Measurements from ENCODE around the gene C4BPA.

C4BPA gene

DNA sequence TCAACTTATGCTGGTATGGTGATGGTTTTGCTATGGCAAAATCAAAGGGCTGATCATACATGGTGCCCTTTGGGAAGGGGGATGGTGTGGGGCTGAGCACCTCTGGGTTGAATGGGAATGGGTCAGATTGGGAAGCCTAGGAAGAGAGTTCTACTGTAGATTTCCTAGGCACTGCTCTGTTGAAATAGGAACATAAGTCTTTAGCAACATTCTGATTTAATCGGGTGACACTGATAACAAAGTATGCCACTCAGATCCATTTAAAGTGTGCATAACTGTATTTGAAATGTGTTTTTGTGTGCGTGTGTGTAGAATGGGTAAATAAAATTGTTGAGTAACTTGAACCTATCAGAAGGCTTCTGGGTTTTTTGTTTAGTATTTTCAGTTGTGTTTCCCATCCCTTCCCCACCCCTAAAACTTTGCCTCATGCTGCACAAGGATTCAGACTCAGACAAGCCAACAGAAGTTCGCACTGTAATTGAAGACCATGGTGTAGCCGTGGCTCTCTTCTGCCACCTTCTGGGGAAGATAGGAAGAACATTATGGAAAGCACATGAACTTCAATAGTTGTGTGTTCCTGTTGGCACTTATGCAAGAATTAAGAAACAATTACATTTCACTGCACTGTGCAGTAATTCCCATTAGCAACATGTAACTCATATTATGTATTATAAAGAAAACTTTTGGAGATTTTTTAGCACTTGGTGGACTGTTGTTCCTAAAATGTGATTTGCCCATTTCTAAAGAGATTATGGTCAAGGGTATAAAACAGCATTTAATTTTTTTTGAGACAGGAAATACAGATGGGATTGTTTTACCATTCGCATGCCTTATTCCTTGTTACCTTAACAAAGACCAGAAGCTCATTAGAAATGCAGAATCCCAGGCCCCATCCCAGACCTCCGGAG, 26.3 kb upstream of the C4BPA start:
- DNase-seq (ENCODE audit: low spot score): peak; percentile 88

DNA sequence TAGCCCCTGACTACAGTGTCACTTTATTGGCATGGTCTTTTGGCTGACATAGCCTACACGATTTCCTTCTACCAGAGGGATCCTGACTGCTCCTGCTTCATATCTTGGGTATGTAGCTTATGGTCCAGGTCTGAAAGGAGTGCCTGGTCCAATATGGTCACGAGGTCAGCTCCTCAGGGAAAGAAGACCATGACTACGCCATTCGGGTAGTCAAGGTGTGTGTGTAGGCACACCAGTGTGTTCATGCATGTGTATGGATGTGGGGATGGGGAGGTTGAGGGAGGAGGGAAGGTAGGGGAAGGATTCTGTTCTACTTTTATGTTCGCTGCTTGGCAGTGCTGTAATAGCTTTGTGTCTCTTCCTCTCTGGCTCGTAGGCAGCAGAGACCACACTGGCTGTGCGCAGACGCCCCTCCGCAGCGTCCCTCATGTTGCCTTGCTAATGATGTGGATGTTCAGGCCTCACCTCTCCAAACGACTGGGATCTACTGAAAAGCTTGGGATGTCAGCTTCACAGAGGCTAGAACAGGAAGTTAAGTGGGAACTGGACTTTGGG, 25.4 kb upstream of the C4BPA start:
- DNase-seq (ENCODE audit: low spot score): no peak

DNA sequence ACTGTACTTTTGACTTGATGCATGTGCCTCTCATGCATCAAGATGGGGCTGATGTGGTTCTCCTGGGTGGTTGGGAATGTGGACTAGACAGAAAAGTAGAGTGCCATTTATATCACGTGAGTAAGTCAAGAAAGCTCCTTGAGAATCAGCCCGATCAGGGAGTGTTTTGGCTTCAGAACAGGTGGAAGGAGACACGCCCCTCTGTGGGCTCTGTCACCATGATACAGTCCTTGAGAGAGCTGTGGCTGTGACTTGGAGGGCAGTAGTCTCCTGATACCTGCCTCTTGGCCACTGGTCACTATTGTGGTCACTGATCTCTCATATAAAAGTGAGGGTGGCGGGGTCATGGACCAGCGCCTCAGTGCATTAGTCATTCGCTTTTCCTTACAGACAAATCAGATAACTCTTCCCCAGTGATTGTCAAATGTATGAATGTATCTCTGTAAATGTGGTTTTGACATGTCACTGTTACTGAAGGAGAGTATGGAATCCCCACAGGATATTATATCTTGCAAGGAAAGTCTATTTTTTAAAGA, 24.3 kb upstream of the C4BPA start:
- no peak for DNase-seq (ENCODE audit: low spot score)

DNA sequence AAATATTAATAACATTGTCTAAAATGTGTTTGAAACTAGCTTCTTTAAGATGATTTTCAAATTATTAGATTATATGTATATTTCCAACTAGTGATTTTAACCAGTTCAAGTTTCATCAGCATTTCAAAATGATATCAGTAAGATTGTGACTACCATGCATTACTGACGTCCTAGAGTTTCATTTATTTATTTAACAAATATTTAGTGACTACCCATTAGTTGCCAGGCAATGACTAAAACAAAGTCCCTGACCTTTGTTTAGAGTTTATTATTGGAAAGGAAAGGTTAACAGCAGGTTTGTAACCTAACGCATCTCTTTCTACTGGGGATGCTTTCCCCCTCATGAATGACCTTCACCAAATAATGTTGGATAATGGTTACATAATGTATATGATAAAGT, 22.9 kb upstream of the C4BPA start:
- no peak for DNase-seq (ENCODE audit: low spot score)

DNA sequence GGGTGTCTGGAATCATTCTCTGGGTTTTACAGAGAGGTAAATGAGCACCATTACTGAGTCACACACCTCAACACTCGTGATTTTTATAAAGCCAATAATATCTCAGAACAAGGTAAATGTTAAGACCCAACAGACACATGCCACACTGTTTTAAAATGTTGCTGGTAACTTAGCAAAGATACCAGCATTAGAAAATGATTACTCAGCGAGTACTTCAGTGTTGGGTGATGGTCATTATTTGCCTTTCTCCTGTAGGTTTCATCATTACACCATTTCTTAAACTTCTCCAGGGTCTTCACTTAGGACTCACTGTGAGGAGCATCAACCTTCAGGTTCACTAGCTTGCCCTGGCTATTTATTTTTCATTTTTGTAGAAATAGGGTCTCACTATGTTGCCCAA, 22.2 kb upstream of the C4BPA start:
- no peak for DNase-seq (ENCODE audit: low spot score)

DNA sequence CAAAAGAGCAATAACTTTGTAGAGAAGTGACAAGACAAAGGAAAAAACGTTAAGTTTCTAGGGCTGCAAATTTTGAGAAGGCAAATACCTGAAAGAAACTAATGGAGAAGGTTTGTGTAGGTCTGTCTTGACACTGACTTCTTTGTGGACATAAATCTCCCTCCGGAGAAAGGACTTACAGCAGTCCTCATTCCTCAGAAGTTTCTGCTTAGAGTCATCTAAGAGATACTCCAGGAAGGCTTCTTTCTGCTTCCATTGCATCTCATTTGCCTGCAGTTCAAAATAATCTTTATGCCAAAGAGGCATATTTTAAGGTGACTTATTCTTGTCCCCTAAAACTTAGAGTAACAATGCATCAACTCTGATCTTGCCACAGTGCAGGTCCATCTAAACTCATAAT, 19.8 kb upstream of the C4BPA start:
- DNase-seq (ENCODE audit: low spot score): no peak

DNA sequence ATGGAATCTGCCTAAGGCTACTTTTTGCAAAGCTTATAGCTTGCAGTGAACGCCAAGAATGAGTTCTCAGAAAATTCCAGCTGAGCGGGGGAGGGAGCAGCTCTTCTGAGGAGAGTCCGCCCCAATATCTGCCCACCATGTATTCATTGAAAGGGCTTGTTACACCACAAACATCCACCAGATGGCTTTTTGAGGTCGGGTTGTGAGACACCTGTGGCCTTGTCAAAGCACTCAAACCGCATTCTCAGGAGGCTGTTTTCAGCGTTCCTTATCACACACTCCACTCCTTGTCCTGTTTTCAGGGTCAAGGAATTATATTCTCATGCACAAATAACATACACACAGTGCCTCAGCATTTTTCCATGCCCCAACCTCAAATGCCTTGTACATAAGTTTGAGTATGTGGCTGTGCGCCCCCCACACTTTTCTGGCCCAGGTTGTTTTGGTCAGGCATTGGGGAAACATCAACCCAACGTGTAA, 19.3 kb upstream of the C4BPA start:
- DNase-seq (ENCODE audit: low spot score): peak; percentile 86

DNA sequence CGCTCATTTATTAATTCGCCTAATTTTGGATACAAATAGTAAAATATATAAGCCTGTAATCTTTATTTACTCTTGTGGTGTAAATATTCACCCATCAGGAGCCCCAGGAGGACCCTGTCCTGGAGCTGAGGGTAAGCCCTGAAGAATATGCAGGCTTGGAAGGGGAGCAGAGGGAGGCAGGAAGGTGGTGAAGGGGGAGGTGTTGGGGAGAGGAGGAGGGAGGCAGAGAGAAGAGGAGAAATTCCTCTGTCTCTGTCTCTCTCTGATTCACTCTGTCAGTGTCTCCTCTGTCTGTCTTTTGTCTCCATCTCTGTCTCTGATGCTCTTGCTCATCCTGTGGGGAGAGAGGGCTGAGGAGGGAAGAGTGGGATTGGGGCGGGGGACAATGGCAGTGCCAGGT, 18.1 kb upstream of the C4BPA start:
- no peak for DNase-seq (ENCODE audit: low spot score)

DNA sequence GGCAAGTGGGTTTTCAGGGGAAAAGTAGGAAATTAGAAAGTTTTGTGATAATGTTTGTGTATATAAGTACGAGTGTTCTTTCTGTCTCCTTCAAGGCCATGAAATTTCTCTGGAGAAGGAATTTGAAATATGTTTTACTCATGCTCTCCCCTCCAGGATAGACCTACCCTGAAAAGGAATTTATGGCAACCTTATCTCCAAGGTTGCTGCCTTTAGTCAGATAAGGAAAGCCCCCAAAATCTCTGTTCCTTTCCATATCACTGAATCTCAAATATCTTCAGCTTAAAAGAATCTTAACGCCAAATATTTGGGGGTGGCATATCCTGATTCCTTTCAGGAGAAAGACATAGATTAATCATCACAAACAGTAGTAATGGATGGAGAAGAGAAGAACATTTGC, 15.9 kb upstream of the C4BPA start:
- no peak for DNase-seq (ENCODE audit: low spot score)

DNA sequence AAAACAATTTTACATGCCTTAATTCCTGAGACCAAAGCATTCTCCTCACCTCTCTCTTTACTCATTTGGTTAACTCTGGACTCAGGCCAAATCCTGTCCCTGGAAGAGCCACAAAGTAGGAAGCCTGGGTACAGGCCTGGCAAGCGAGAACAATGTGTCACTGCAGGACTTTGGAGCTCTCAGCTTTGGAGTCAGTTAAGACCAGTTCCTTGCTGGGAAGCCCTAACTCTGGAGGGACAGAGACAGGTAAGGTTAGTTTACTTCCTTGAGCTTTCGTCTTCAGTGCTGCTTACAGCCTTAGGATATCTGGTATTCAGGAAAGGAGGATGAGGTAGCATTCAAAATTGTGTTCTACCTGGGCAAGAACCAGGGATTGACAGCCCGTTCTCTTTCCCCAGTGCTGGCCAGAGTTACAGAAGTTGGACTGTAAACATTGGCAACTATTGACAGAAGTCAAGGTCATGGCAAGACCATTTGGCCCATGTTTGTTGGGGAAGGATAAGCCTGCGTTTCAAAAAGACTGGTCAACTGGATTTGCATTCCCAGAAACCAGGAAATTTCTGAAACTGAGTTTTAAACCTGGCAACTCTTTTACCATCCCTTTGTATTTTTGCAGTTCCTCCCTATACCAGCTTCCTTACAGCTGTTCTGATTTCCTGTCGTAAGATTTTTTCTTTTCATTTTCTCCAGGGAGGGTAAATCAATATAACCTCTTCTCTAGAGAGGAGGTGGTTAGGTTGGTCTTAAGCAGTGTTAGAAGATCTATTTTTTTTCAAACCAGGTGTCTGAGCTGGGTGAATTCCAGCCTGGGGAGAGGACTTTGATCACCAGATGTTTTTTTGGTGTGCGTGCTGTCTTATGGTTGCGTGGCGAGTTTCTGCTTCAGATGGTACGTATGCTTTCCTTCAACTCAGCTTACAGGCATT, 15.1 kb upstream of the C4BPA start, which contains the start of gene C4BPB:
C4BPB (plus strand) TSS at position 160 of the 926 bp plus-strand sequence; CDS start at position 832, 672 bp downstream.
- peak; percentile 8 for DNase-seq (ENCODE audit: low spot score)

DNA sequence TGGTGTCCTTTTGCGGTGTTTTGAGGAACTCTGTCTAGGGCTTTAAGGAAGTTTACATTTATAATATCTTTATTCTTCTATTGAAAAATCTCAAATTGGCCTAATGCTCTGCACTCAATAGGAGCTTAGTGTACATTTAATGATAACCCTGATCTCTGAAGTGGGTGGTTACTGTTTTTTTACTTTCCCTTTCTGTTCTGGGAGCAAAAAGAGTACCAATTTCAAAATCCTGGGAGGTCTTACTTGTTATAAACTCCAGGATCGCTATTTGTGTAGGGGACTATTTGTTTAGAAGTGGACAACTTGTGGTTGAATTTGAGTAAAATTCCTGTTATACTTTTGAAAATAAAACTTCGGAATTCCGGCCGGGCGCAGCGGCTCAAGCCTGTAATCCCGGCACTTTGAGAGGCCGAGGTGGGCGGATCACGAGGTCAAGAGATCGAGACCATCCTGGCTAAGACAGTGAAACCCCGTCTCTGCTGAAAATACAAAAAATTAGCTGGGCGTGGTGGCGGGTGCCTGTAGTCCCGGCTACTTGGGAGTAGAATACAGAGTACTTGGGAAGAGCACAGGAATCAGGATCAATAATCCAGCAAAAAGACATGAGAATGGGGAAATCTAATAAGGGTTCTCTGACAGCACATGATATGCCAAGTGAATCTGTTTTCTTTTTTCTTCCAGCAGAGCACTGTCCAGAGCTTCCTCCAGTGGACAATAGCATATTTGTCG, 14.2 kb upstream of the C4BPA start:
- DNase-seq (ENCODE audit: low spot score): no peak

DNA sequence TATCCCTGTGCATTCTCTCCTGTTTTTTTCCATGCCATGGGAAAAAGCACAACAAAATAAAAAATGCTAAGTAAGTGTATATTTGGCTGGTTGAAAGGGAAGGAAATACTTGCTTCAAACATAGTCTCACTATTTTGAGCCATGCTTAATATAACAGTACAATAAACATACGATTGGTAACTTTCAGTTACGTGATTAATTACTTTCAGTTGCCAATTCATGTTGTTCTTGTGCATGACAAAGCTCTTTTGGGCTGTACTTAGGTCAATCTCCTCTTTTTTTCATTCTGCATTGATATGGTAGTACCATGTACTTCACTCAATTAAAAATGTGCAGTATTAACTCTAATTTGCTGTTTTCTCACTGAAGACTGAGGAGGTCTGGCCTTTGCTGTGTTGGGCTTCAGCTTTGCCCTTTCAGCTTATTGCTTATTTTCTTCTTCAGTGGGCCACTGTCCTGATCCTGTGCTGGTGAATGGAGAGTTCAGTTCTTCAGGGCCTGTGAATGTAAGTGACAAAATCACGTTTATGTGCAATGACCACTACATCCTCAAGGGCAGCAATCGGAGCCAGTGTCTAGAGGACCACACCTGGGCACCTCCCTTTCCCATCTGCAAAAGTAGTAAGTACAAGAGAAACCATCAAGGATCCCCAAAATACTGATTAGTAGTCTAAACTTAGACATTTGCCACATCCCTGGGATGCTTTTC, 12.7 kb upstream of the C4BPA start:
- no peak for DNase-seq (ENCODE audit: low spot score)

DNA sequence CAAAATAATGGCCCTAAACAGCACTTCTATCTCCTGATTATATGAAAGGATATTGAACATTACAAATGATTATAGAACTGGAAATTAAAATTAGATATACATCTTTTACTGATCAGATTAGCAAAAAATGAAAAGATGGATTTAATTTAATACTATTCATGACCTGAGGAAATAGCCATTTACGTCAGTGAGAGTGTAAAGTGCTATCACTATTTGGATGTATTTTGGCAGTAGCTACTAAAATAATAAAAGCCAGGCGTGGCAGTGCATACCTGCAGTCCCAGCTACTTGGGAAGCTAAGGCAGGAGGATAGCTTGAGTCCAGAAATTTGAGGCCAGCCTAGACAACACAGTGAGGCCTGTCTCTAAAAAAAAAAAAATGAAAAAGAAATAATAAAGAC, 10.1 kb upstream of the C4BPA start:
- no peak for DNase-seq (ENCODE audit: low spot score)

DNA sequence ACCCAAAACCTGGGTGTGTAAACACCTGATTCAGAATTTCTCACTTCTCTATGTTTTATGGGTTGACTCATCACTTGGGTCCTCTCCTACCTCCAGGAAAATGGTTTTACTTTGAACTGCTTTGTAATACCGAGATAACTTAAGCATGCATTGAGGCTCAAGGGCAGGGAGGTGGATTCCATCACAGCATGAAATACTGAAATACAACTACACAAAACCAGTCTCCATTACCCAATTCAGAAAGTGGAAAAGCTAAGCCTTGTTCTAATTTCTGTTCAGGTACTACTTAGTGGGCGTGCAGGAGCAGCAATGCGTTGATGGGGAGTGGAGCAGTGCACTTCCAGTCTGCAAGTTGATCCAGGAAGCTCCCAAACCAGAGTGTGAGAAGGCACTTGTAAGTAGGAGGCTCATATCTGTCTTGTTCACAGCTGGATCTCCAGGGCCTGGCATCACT, 6.1 kb upstream of the C4BPA start:
- no peak for DNase-seq (ENCODE audit: low spot score)

DNA sequence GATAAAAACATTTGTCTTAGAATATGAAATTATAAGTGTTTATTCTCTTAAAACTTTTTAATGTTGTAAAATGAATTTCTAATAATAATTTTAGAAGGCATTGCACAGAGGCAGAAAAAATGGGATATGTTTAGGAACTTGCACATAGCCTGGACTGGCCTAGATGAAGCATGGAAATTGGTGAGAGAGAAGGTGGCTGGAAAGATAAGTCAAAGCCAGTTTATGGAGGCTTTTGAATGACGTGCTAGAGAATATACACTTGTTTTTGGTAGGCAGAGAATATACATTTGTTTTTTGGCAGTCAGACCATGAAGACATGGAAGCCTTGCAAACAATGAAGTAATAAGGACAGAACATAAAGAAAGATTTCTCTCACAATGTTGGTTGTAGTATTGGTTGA, 2.3 kb upstream of the C4BPA start:
- no peak for DNase-seq (ENCODE audit: low spot score)

DNA sequence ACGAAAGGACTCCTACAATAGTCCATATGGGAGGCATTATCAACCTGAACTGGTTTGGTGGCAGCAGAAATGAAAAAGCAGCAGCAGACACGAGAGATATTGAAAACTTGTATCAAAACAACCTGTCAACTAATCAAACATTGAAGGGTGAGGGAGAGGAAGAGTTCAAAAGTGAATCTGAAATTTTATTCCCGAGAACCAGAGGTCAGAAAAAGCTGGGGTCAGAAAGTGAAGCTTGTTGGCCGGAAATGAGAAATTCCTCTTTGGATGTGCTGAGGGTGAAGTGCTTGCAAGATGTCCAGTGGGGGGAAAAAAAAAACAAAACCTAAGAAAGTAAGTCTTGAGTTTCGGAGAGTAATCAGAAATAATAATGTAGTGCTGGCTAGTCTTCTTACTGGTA, 1.9 kb upstream of the C4BPA start:
- no peak for DNase-seq (ENCODE audit: low spot score)

DNA sequence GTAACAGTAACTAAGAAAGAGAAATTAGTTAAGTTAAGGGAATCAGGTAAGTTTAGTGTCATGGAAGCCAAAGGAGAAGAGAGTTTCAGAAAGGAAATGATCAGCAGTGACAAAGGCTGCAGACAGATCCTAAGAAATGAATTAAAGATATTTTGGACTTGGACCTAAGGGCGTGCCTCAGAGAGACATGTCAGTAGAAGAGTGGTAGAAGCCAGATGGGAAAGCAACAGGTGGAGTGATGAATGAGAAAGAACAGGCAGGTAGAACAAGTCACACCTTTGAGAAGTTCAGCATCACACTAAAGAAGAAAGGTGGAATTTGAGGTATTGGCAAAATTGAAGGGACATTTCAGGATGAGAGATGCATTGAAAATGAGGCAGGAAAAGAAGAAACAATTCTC, 1.4 kb upstream of the C4BPA start:
- DNase-seq (ENCODE audit: low spot score): no peak

DNA sequence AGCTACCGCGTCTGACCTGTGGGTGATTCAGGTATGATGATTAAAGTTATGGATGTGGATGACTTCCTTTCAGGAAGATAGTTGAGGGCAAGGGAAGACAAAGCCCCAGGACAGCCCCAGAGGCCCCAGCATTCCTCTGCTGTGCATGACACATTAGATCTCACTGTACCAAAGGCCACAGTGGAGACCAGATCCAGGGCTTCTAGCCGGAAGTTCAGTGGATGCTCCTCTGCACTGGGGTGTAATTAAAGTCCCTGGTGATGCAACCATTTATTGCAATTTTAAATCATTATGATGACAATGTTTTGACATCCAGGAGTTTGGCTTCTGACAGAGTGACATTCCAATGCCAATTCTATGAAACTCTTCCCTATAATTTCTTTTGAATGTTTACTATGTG, 5.0 kb downstream of the C4BPA start:
- no peak for DNase-seq (ENCODE audit: low spot score)

DNA sequence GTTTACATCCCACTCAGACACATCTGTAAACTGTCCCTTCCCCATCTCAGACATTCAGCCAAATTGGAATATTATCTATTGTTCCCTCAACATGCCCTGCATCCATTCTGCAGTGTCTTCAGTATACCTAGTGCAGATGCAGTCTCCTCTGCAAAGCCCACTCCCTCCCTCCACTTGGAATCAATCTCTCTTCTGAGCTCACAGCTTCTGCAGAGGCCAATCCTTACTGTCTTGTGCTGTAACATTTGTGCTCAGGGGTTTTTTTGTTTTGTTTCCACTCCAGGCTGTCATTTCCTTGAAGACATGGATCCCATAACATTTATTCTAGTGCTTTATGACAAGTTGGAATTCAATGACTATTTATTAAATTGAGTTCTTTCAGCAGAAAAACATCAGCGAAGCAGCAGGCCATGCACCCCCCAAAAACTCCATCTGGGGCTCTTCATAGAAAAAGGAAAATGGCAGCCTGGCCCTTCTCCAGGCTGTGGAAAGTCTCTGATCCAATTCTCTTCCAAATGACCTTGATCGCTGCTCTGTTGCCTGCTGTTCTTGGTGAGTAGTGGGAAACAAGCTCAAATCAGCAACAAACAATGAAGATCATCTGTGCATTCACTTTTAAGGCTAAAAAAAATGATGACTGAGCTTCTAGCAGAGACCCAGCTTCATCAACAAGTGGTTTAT, 8.7 kb downstream of the C4BPA start:
- DNase-seq (ENCODE audit: low spot score): no peak

DNA sequence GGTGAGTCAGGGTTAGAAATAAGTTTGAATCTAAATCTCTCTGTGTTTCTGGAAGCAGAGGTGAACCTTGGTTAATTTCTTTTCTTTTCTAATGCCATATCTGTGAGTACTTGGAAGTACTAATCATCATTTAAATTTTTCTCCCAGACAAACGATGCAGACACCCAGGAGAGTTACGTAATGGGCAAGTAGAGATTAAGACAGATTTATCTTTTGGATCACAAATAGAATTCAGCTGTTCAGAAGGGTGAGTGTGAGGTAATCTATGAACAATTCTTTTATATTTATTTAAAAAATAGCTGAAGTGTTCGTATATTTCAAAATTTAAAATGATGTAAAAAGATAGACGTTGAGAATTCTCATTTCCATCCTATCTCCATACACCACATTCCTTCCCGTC, 11.2 kb downstream of the C4BPA start:
- DNase-seq (ENCODE audit: low spot score): no peak

All from NAMALWA (cell line).